PC-9 (cell line): ENCODE results near the gene NTF4. TPM values are rescaled to one million over a fixed set of nuclear protein-coding genes. Genes with fewer than 3 reads are reported as not detected.

Experiments
- BruUV-seq: library from RNA; stranded (reverse); fragments of 400-500 nt; replicated peaks from 2 replicates; lab custom pipeline; 2021; lab: Mats Ljungman, UMichigan
- CTCF ChIA-PET: fragments of 300-600 bp; sonication (Branson Sonifier 250); formaldehyde crosslinking; loops from one replicate; lab custom pipeline; 2022; ENCODE audit warnings: antibody characterized with exemption; lab: Charles Lee
- POLR2A ChIA-PET: fragments of 300-600 bp; sonication (Branson Sonifier 250); formaldehyde crosslinking; loops from one replicate; lab custom pipeline; 2022; ENCODE audit warnings: antibody characterized with exemption; ENCODE audit not compliant: unreplicated experiment; lab: Charles Lee
- DNase-seq, 2 experiments: peaks; one replicate each; pipeline versions ENCODE4 v3.0.0 to v3.0.0-alpha.2; 2015 to 2022; ENCODE audit warnings: mixed read lengths in 1 of 2
- H2AFZ ChIP-seq: fragments of 200-600 bp; sonication (generic); 2 replicates; pipeline ENCODE4 v1.8.1; 2017; ENCODE audit warnings: antibody characterized with exemption
- H3F3A ChIP-seq: fragments of 200-600 bp; sonication (generic); 2 replicates; pipeline ENCODE4 v1.8.1; 2017; ENCODE audit warnings: antibody characterized with exemption, mild to moderate bottlenecking, low read depth; ENCODE audit not compliant: insufficient read depth
- H3K27ac ChIP-seq: fragments of 200-600 bp; sonication (generic); 2 replicates; pipeline ENCODE4 v1.6.1; 2016; ENCODE audit warnings: mixed run types
- H3K27me3 ChIP-seq: fragments of 200-600 bp; sonication (generic); 2 replicates; pipeline ENCODE4 v1.6.1; 2016; ENCODE audit warnings: low read depth, mixed run types; ENCODE audit not compliant: insufficient read depth
- H3K36me3 ChIP-seq: fragments of 200-600 bp; sonication (generic); 2 replicates; pipeline ENCODE4 v1.6.1; 2016; ENCODE audit warnings: low read depth, mixed run types
- H3K4me1 ChIP-seq: fragments of 200-600 bp; sonication (generic); replicated peaks from 2 replicates; pipeline ENCODE4 v1.6.1; 2016; ENCODE audit warnings: mixed run types; ENCODE audit not compliant: insufficient read depth
- H3K4me2 ChIP-seq: fragments of 200-600 bp; sonication (generic); 2 replicates; pipeline ENCODE4 v1.6.1; 2017; ENCODE audit warnings: mixed run types
- H3K4me3 ChIP-seq: fragments of 200-600 bp; sonication (generic); 2 replicates; pipeline ENCODE4 v1.6.1; 2016; ENCODE audit warnings: mixed run types
- H3K79me2 ChIP-seq: fragments of 200-600 bp; sonication (generic); 2 replicates; pipeline ENCODE4 v1.6.1; 2017; ENCODE audit warnings: low read depth, mixed run types
- H3K9me2 ChIP-seq: fragments of 200-600 bp; sonication (generic); 2 replicates; pipeline ENCODE4 v1.8.1; 2017; ENCODE audit warnings: mild to moderate bottlenecking; ENCODE audit not compliant: insufficient read depth
- H3K9me3 ChIP-seq: fragments of 200-600 bp; sonication (generic); 2 replicates; pipeline ENCODE4 v1.8.1; 2016; ENCODE audit warnings: low read depth; ENCODE audit not compliant: insufficient read depth
- H4K20me1 ChIP-seq: fragments of 200-600 bp; sonication (generic); 2 replicates; pipeline ENCODE4 v1.8.1; 2017; ENCODE audit not compliant: insufficient read depth
- CTCF ChIP-seq: fragments of 200-600 bp; sonication (generic); conservative IDR thresholded peaks from 2 replicates; pipeline ENCODE4 v1.6.1; 2017; ENCODE audit warnings: mixed run types, antibody characterized with exemption, mild to moderate bottlenecking, moderate library complexity
- EZH2 ChIP-seq: fragments of 200-600 bp; sonication (generic); IDR thresholded peaks from 2 replicates; pipeline ENCODE4 v1.8.0; 2017; ENCODE audit warnings: antibody characterized with exemption, low read depth
- intact Hi-C: fragments of 100-400 bp; cut with micrococcal nuclease; formaldehyde crosslinking; loops from one replicate; pipeline ENCODE4 v1.10.0; 2022; ENCODE audit not compliant: unreplicated experiment
- total RNA-seq: library from RNA; stranded (reverse); gene quantifications from 2 replicates; pipeline ENCODE4 v1.2.3, GENCODE V29; 2021

Gene NTF4
- total RNA-seq, 1 experiment from 2014 or later, result 14.0 TPM

GRCh38 chr19:49022116-49022515 lies 42.5 kb downstream of the NTF4 start:
- BruUV-seq, result no TSS peak
- Histone ChIP-seq H3K9me2 (no peaks in the 10 kb centered on the region), H3K4me1 (peaks cover 9% of the 10 kb centered on the region; the same call in 1 of the 2 replicates), H3K27ac (no peak overlapping the region), H3K79me2 (no peaks in the 10 kb centered on the region), H4K20me1 (no peaks in the 10 kb centered on the region), H3K4me3 (no peak overlapping the region), H3F3A (peaks cover 18% of the 10 kb centered on the region), H3K36me3 (no peaks in the 10 kb centered on the region), H2AFZ (no peak overlapping the region), H3K4me2 (no peak overlapping the region), H3K27me3 (no peaks in the 10 kb centered on the region), H3K9me3 (no peaks in the 10 kb centered on the region)
- peak in 1 of 2 experiments; percentile 23 for DNase-seq
- ChIA-PET POLR2A (interaction anchor here (0.6 kb wide), 1 partner anchor 106 kb away, joined by 6 read pairs; no protein-coding TSS in a partner anchor), CTCF (interaction anchor here (0.7 kb wide), 1 partner anchor 98 kb away, joined by 3 read pairs; no protein-coding TSS in a partner anchor)
- intact Hi-C loops, result no loop called here
- TF ChIP-seq CTCF (no peak), EZH2 (no peak)

- ChIA-PET CTCF (interaction anchor here (0.7 kb wide), 1 partner anchor 97 kb away, joined by 3 read pairs; no protein-coding TSS in a partner anchor), POLR2A (interaction anchor here (0.6 kb wide), 1 partner anchor 106 kb away, joined by 6 read pairs; no protein-coding TSS in a partner anchor)
- DNase-seq, result no peak
- H2AFZ ChIP-seq, result no peak overlapping the region
- H3K27me3 ChIP-seq, result no peaks in the 10 kb centered on the region
- no TSS peak for BruUV-seq
- H3K27ac ChIP-seq, result no peak overlapping the region
- H3K9me2 ChIP-seq, result no peaks in the 10 kb centered on the region
- no peaks in the 10 kb centered on the region for H3K79me2 ChIP-seq
- H3K36me3 ChIP-seq, result no peaks in the 10 kb centered on the region
- H4K20me1 ChIP-seq, result no peaks in the 10 kb centered on the region
- H3K4me3 ChIP-seq, result no peak overlapping the region
- intact Hi-C loops, result no loop called here
- peaks cover 18% of the 10 kb centered on the region for H3F3A ChIP-seq
- peaks cover 9% of the 10 kb centered on the region; the same call in 1 of the 2 replicates for H3K4me1 ChIP-seq
- no peak overlapping the region for H3K4me2 ChIP-seq
- no peaks in the 10 kb centered on the region for H3K9me3 ChIP-seq
- no peak for TF ChIP-seq CTCF
- no peak for TF ChIP-seq EZH2
Observed at GRCh38 chr19:49020931-49021895, 43.4 kb downstream of the NTF4 start.

GRCh38 chr19:49020342-49020741 lies 44.3 kb downstream of the NTF4 start:
- no peak overlapping the region for H3K4me2 ChIP-seq
- H3K9me2 ChIP-seq, result no peaks in the 10 kb centered on the region
- no peaks in the 10 kb centered on the region for H3K9me3 ChIP-seq
- H3K4me1 ChIP-seq, result peaks cover 9% of the 10 kb centered on the region; the same call in 1 of the 2 replicates
- DNase-seq, result no peak
- BruUV-seq, result no TSS peak
- ChIA-PET CTCF (interaction anchor here (0.6 kb wide), 1 partner anchor 456 kb away, joined by 3 read pairs; no protein-coding TSS in a partner anchor), POLR2A (no interaction called here)
- intact Hi-C loops, result no loop called here
- 0 out of 2 replicates have a peak, but pooled peaks cover 2% of the 10 kb centered on the region for H3K36me3 ChIP-seq
- no peaks in the 10 kb centered on the region for H3K27me3 ChIP-seq
- H4K20me1 ChIP-seq, result no peaks in the 10 kb centered on the region
- TF ChIP-seq EZH2 (no peak), CTCF (no peak)
- no peak overlapping the region for H2AFZ ChIP-seq
- H3F3A ChIP-seq, result peaks cover 23% of the 10 kb centered on the region
- H3K27ac ChIP-seq, result no peak overlapping the region
- no peak overlapping the region for H3K4me3 ChIP-seq
- H3K79me2 ChIP-seq, result no peaks in the 10 kb centered on the region
